GM20000 (cell line): Measurements from ENCODE around the gene EFNB1.

Experiments used
- DNase-seq: peaks from one replicate; pipeline ENCODE4 v3.0.0; 2012; ENCODE audit warnings: low spot score
- TF ChIP-seq, protein P1 (sequence below): IDR thresholded peaks from 2 replicates; pipeline ENCODE4 v1.5.1; 2012; ENCODE audit warnings: mild to moderate bottlenecking, control low read depth; ENCODE audit errors: extremely low read depth, missing control alignments

EFNB1 gene

DNA sequence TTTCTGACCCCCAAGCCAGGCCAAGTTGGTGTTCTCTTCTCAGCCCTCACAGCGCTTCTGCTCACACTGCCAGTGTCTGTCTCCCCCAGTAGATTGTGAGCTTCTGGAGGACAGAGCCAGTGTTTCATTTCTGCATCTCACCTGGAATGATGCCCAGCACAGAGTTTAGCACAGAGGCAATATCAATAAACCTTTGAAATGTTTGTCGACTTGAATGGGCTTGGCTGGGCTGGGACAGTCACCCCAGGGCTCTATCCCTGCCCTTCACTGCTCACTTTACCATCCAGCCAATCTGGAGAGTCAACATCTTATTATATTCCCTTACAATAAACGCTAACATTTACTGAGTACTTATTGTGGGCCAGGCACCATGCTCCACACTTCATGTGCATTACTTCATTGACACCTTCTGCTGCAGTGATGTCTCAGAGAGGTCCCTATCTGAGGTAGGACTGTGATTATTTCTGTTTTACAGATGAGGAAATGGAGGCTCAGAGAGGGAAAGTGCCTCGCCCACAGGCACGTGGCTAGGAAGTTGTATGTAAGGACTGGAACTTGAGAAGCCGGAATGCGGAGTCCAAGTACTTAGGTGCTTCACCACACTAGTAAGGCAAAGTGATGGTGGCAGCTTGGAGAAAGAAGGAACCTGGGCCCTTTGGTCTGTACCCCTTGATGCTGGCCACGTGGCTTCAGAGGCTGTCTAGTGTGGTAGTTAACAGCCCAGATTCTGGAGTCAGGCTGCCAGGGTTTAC lies 19.5 kb downstream of the EFNB1 start:
- TF ChIP-seq, protein P1, sequence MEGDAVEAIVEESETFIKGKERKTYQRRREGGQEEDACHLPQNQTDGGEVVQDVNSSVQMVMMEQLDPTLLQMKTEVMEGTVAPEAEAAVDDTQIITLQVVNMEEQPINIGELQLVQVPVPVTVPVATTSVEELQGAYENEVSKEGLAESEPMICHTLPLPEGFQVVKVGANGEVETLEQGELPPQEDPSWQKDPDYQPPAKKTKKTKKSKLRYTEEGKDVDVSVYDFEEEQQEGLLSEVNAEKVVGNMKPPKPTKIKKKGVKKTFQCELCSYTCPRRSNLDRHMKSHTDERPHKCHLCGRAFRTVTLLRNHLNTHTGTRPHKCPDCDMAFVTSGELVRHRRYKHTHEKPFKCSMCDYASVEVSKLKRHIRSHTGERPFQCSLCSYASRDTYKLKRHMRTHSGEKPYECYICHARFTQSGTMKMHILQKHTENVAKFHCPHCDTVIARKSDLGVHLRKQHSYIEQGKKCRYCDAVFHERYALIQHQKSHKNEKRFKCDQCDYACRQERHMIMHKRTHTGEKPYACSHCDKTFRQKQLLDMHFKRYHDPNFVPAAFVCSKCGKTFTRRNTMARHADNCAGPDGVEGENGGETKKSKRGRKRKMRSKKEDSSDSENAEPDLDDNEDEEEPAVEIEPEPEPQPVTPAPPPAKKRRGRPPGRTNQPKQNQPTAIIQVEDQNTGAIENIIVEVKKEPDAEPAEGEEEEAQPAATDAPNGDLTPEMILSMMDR: no peak
- no peak for DNase-seq

DNA sequence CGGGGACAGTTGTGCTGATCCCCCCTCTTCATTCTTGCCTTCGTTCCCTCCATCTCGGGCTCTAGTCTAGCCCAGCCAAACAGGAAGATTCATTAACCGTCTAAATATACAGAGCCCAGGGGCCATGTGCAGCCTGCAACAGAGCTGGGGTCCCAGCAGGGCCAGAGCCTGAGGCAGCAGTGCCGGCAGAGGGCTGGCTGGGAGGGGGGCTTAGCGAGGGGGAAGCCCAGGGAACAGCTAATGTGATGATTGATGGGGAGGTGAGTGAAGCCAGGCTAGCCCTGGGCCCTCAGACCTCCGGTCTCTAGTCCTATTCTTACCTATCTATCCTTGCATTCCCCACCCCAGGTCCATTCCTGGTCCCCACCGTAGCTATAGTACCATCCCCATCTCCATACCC lies 22.3 kb downstream of the EFNB1 start:
- TF ChIP-seq, protein P1: no peak
- DNase-seq: no peak

DNA sequence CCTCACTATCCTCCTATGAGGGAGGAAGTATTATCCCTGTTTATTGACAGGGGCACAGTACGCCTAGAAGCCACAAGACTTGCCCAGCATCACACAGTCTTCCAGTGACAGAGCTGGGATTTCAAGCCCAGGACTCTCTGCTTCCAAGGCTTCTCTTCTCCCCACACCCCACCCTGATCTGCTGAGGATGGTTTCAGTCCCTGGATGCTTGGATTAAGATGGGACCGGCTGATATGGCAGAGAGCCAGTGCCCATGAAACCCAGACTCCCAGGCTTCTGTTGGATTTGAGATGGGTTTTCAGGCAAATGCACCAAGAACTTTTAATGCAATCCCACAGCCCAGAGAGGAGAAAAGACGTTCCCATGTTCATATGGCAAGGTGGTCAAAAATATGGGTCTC lies 23.2 kb downstream of the EFNB1 start:
- no peak for DNase-seq
- TF ChIP-seq, protein P1: no peak

DNA sequence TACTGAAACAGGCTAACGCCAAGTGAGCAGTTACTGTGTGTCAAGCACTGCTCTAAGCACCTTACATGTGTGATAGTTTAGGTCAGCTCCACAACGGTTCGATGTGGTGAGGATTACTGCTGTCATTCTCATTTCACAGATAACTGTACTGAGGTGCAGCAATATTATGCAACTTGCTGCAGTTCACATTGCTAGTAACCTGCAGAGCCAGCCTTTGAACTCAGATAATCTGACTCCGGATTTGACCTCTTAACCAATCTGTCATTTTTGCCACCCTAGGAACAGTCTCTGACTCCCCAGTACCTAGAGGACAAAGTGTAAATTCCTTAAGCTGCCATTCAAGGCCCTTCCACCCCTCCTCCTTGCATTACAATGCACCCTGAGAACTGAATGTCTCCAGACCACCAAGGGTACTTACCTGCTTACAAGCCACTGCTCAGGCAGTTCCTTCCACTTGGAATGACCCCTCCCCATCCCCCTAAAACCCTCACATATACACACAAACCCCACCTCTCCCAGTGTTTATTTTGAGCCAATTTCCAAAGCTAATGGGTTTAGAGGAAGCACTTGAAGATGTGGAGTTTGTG lies 24.9 kb downstream of the EFNB1 start:
- no peak for DNase-seq
- TF ChIP-seq, protein P1: no peak

DNA sequence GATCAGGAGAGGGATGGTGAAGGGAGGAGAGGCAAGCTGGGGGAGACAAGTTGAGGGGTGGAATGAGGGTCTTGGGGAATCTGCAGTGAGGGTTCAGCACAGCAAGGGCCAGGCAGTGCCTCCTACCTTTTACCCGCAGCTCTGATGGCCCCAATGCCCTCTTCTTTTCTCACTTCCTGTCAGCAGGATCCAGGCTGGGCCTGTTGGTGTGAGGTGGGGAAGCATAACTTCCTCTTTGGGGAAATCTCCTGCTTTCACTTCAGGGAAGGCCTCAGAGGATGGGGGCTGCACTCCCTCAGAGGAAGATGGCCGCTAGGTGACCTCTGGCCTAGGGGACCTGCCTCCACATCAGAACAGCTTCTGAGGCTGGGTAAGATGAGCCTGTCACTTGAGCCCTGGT lies 36.5 kb downstream of the EFNB1 start:
- TF ChIP-seq, protein P1: no peak
- DNase-seq: no peak

DNA sequence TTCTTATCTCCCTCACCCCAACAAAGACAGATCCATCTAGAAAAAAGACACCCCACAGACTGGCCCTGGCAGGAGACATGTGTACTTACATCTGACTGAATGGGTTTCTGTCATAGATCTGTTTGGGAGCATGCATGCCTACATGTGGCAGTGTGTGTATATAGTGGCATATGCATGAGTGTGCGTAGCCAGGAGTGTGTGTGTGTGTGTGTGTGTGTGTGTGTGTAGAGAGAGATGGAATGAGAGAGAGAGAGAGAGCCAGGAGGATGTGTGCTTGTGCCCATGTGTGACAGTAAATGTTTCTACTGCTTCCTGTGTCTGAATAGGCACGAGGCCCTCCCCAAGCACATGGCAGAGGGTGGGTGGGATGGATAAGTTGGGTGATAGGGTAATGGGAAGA lies 37.1 kb downstream of the EFNB1 start:
- no peak for DNase-seq
- TF ChIP-seq, protein P1: no peak

DNA sequence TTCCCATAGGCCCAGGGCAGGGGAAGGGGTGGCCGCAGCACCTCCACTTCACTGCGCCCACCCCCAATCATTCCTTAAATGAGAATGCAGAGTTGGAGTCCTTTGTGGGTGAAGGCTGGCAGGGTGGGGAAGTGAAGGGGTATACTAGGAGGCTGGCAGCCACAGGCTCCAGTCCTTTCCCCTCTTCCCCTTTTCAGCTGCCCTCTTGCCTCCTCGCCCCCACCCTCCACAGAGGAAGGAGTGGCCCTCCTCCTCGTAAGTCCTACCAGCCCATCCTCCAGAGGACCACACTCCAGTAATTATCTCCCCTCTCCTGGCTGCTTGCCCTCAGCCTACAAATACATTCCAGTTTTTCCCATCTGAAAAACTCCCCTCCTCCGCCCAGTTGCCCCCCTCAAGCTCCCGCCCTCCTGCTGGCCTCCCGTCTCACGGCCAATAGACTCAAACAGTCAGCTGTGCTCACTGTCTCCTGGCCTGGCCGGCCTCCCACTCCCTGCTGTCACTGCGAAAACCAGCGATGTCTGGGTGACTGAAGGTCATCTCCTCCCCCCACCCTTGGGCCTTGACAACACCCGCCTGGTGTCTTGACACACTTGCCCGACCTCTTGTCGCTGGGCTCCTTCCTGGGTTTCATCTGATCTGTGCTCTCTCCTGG lies 38.8 kb downstream of the EFNB1 start:
- no peak for DNase-seq
- TF ChIP-seq, protein P1: no peak
